Suprapubic skin (tissue), 4 donors: Measurements from ENCODE around the gene WRAP53. TPM values are rescaled to one million over a fixed set of nuclear protein-coding genes. Genes with fewer than 3 reads are reported as not detected.

ENCODE experiments used
- DNase-seq, 2 donors: peaks; one replicate each; pipeline ENCODE4 v3.0.0-alpha.2; 2019; ENCODE audit warnings: low spot score in 2 of 2
- H3K27ac ChIP-seq: fragments of 200-600 bp; sonication (generic); one replicate; pipeline ENCODE4 v1.5.1; 2019
- H3K27me3 ChIP-seq: fragments of 200-600 bp; sonication (generic); one replicate; pipeline ENCODE4 v1.5.1; 2019
- H3K36me3 ChIP-seq: fragments of 200-600 bp; sonication (generic); one replicate; pipeline ENCODE4 v1.5.1; 2019
- H3K4me1 ChIP-seq: fragments of 200-600 bp; sonication (generic); one replicate; pipeline ENCODE4 v1.5.1; 2019
- H3K4me3 ChIP-seq: fragments of 200-600 bp; sonication (generic); one replicate; pipeline ENCODE4 v1.5.1; 2019; ENCODE audit warnings: mild to moderate bottlenecking
- H3K9me3 ChIP-seq: fragments of 200-600 bp; sonication (generic); one replicate; pipeline ENCODE4 v1.5.1; 2019
- CTCF ChIP-seq, 2 donors: fragments of 200-600 bp in 1 of 2; fragments of 450-650 bp in 1 of 2; sonication (generic) in 1 of 2; IDR thresholded peaks; one replicate each; pipeline ENCODE4 v1.5.1; 2016 to 2019; ENCODE audit warnings: antibody characterized with exemption in 2 of 2, mild to moderate bottlenecking in 1 of 2, moderate library complexity in 1 of 2
- EP300 ChIP-seq: sonication (generic); formaldehyde crosslinking; IDR thresholded peaks from one replicate; pipeline ENCODE4 v1.6.1; 2017; ENCODE audit warnings: antibody characterized with exemption
- POLR2A ChIP-seq, 2 donors: fragments of 450-650 bp; IDR thresholded peaks; one replicate each; pipeline ENCODE4 v1.6.1; 2017; ENCODE audit warnings: antibody characterized with exemption in 2 of 2, mild to moderate bottlenecking in 2 of 2, moderate library complexity in 2 of 2
- POLR2AphosphoS5 ChIP-seq, 3 donors: sonication (generic); formaldehyde crosslinking; IDR thresholded peaks; one replicate each; pipeline ENCODE4 v1.6.1; 2017; ENCODE audit warnings: antibody characterized with exemption in 3 of 3
- WGBS: methylation state at CpG from one replicate; pipeline ENCODE4 v1.1.5; 2018; 5-methylcytosine and 5-hydroxymethylcytosine counted together
- total RNA-seq, 4 donors: library from RNA; depleted of rRNA; stranded (reverse); fragments of >200 nt; gene quantifications; one replicate each; pipeline ENCODE4 v1.1.0, GENCODE V29; 2016

WRAP53 gene
- total RNA-seq, 4 donors from 2014 or later: 3.9 to 7.6 (median 5.5) TPM

GRCh38 chr17:7647018-7647417, 41.3 kb upstream of the WRAP53 start:
- WGBS: 74% methylated on average over 4 of the region's 4 CpGs
- no peak overlapping the region for H3K27ac ChIP-seq
- H3K4me3 ChIP-seq: no peak overlapping the region
- H3K36me3 ChIP-seq: no peaks in the 10 kb centered on the region
- TF ChIP-seq CTCF (IDR thresholded peaks at IDR 0.05) (no peak), POLR2AphosphoS5 (IDR thresholded peaks at IDR 0.05) (no peak), EP300 (no peak), POLR2A (IDR thresholded peaks at IDR 0.05) (no peak)
- no peaks in the 10 kb centered on the region for H3K9me3 ChIP-seq
- DNase-seq: no peak
- peaks cover 21% of the 10 kb centered on the region for H3K4me1 ChIP-seq
- H3K27me3 ChIP-seq: peaks cover 25% of the 10 kb centered on the region

GRCh38 chr17:7650509-7651096, 37.7 kb upstream of the WRAP53 start, which contains the start of gene ATP1B2:
Gene ATP1B2, plus strand, starts transcription at chr17:7650926. Its CDS starts 593 bp downstream, at chr17:7651519.
- peak within 1 kb of the TSS; percentile 60 for H3K4me3 ChIP-seq
- no peak within 1 kb of the TSS for H3K27ac ChIP-seq
- H3K4me1 ChIP-seq: peaks cover 21% of the 10 kb centered on the region
- WGBS: 1% methylated on average over 23 of the region's 34 CpGs
- TF ChIP-seq EP300 (no peak), POLR2A (IDR thresholded peaks at IDR 0.05) (no peak), POLR2AphosphoS5 (IDR thresholded peaks at IDR 0.05) (no peak), CTCF (IDR thresholded peaks at IDR 0.05) (no peak)
- DNase-seq: peak in 1 of 2 donors; percentile 84
- H3K36me3 ChIP-seq: no peaks in the 10 kb centered on the region
- no peaks in the 10 kb centered on the region for H3K9me3 ChIP-seq
- H3K27me3 ChIP-seq: peaks cover 40% of the 10 kb centered on the region

GRCh38 chr17:7651097-7651664, 37.1 kb upstream of the WRAP53 start:
- H3K27ac ChIP-seq: no peak overlapping the region
- no peaks in the 10 kb centered on the region for H3K9me3 ChIP-seq
- no peak for DNase-seq
- no peak for TF ChIP-seq POLR2A (IDR thresholded peaks at IDR 0.05)
- no peak for TF ChIP-seq POLR2AphosphoS5 (IDR thresholded peaks at IDR 0.05)
- TF ChIP-seq CTCF (IDR thresholded peaks at IDR 0.05): no peak
- no peaks in the 10 kb centered on the region for H3K36me3 ChIP-seq
- WGBS: 0% methylated on average over 13 of the region's 45 CpGs
- H3K27me3 ChIP-seq: peaks cover 40% of the 10 kb centered on the region
- H3K4me3 ChIP-seq: peak overlapping the region; percentile 60
- H3K4me1 ChIP-seq: peaks cover 21% of the 10 kb centered on the region

- Histone ChIP-seq H3K4me3 (peak overlapping the region; percentile 60), H3K36me3 (no peaks in the 10 kb centered on the region), H3K27me3 (peaks cover 40% of the 10 kb centered on the region), H3K4me1 (peaks cover 21% of the 10 kb centered on the region), H3K9me3 (no peaks in the 10 kb centered on the region), H3K27ac (no peak overlapping the region)
- no peak for DNase-seq
- TF ChIP-seq POLR2A (IDR thresholded peaks at IDR 0.05) (no peak), EP300 (no peak)
- 18% methylated on average over 6 of the region's 54 CpGs for WGBS
Observed at GRCh38 chr17:7651665-7652387, 36.5 kb upstream of the WRAP53 start.

GRCh38 chr17:7652388-7653356, 35.6 kb upstream of the WRAP53 start:
- Histone ChIP-seq H3K4me1 (peaks cover 21% of the 10 kb centered on the region), H3K27ac (no peak overlapping the region), H3K4me3 (no peak overlapping the region), H3K27me3 (peaks cover 37% of the 10 kb centered on the region), H3K9me3 (no peaks in the 10 kb centered on the region), H3K36me3 (no peaks in the 10 kb centered on the region)
- TF ChIP-seq EP300: no peak
- TF ChIP-seq POLR2A (IDR thresholded peaks at IDR 0.05): no peak
- TF ChIP-seq CTCF (IDR thresholded peaks at IDR 0.05): no peak
- no peak for TF ChIP-seq POLR2AphosphoS5 (IDR thresholded peaks at IDR 0.05)
- 55% methylated on average over 7 of the region's 12 CpGs for WGBS
- DNase-seq: no peak
